ENCODE results near the gene PPP6R2.

Gene PPP6R2

GRCh38 chr22:50308986-50309600, 34.0 kb upstream of the PPP6R2 start:
- no peak overlapping the region for H3K4me3 ChIP-seq (ENCODE audit: low read depth, low read length)
- no peak for DNase-seq (ENCODE audit: low read depth, low spot score)
- ChIA-PET POLR2A (interaction anchor here (0.7 to 1.2 kb wide), 3 partner anchors 15 to 19 kb away, joined by 3 to 5 read pairs (median 4); no protein-coding TSS in a partner anchor), CTCF (interaction anchor here (0.8 to 2.7 kb wide), 6 partner anchors 15 to 34 kb away, joined by 3 to 13 read pairs (median 4); no protein-coding TSS in a partner anchor)
- TF ChIP-seq, protein P1, sequence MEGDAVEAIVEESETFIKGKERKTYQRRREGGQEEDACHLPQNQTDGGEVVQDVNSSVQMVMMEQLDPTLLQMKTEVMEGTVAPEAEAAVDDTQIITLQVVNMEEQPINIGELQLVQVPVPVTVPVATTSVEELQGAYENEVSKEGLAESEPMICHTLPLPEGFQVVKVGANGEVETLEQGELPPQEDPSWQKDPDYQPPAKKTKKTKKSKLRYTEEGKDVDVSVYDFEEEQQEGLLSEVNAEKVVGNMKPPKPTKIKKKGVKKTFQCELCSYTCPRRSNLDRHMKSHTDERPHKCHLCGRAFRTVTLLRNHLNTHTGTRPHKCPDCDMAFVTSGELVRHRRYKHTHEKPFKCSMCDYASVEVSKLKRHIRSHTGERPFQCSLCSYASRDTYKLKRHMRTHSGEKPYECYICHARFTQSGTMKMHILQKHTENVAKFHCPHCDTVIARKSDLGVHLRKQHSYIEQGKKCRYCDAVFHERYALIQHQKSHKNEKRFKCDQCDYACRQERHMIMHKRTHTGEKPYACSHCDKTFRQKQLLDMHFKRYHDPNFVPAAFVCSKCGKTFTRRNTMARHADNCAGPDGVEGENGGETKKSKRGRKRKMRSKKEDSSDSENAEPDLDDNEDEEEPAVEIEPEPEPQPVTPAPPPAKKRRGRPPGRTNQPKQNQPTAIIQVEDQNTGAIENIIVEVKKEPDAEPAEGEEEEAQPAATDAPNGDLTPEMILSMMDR (IDR thresholded peaks at IDR 0.05; ENCODE audit: insufficient read depth, low read length, missing control alignments), result no peak

GRCh38 chr22:50309601-50309991, 33.5 kb upstream of the PPP6R2 start:
- TF ChIP-seq, protein P1 (IDR thresholded peaks at IDR 0.05; ENCODE audit: insufficient read depth, low read length, missing control alignments), result no peak
- DNase-seq (ENCODE audit: low read depth, low spot score), result no peak
- CTCF ChIA-PET, result interaction anchor here (1.0 to 1.8 kb wide), 4 partner anchors 14 to 34 kb away, joined by 3 to 6 read pairs (median 4); no protein-coding TSS in a partner anchor
- POLR2A ChIA-PET, result interaction anchor here (0.7 to 1.2 kb wide), 3 partner anchors 14 to 19 kb away, joined by 3 to 5 read pairs (median 4); no protein-coding TSS in a partner anchor
- H3K4me3 ChIP-seq (ENCODE audit: low read depth, low read length), result no peak overlapping the region

DNA sequence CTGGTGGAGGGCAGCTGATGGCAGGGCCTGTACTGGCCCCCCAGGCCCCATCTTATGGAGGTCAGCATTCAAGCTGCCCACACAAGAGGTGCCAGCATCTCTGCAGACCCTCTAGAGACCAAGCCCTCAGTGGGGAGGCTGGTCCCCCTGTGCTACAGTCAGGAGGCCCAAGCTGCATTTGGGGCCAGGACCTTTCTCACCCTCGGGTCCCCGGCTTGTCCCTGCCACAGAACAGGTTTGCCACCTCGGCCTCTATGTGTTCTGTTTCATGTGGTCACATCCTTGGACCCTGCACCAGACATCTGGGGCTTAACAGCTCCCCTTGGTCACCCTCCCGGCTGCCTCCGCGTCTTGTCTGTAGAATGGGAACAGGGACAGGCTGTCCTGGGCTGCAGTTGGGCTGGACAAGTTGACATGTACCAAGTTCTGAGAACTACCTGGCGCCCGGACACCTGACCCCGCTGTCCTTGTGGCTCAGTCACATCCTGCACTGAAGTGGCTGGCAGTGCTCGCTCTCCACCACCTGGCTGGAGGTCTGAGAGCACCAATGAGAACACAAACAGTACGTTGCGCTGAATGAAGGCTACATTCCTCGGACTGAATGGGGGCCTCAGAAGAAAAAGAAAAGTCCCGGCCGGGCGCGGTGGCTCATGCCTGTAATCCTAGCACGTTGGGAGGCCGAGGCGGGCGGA, 33.0 kb upstream of the PPP6R2 start:
- ChIA-PET CTCF (interaction anchor here (1.0 to 1.8 kb wide), 3 partner anchors 14 to 34 kb away, joined by 3 to 6 read pairs (median 5); no protein-coding TSS in a partner anchor), POLR2A (interaction anchor here (0.7 to 1.2 kb wide), 2 partner anchors 13 to 16 kb away, joined by 4 to 5 read pairs; no protein-coding TSS in a partner anchor)
- TF ChIP-seq, protein P1 (IDR thresholded peaks at IDR 0.05; ENCODE audit: insufficient read depth, low read length, missing control alignments), result no peak
- no peak for DNase-seq (ENCODE audit: low read depth, low spot score)
- H3K4me3 ChIP-seq (ENCODE audit: low read depth, low read length), result no peak overlapping the region

DNA sequence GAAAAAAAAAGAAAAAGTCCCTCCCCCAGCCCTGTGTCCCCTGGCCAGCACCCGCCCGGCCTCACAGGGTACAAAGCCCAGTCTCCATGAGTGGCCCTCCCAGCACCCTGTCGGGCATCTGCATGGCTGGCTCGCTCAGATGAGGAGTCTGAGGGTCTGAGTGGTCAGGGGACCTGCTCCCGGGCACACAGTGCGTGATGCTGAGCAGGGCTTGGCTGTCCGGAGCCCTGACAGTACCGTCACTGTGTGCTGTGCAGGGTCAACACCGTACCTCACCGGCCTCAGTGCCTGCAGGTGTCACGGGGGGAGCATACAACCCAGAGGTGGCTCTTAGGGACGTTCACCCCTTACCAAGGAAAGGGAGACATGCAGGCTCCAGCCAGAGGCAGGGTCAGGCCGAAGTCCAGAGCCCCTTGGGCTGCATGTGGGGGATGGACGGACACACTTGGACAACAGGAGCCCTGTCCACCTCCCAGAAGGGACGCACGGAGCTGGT, 32.1 kb upstream of the PPP6R2 start:
- no peak for DNase-seq (ENCODE audit: low read depth, low spot score)
- CTCF ChIA-PET, result no interaction called here
- POLR2A ChIA-PET, result no interaction called here
- TF ChIP-seq, protein P1 (IDR thresholded peaks at IDR 0.05; ENCODE audit: insufficient read depth, low read length, missing control alignments), result no peak
- no peak overlapping the region for H3K4me3 ChIP-seq (ENCODE audit: low read depth, low read length)

DNA sequence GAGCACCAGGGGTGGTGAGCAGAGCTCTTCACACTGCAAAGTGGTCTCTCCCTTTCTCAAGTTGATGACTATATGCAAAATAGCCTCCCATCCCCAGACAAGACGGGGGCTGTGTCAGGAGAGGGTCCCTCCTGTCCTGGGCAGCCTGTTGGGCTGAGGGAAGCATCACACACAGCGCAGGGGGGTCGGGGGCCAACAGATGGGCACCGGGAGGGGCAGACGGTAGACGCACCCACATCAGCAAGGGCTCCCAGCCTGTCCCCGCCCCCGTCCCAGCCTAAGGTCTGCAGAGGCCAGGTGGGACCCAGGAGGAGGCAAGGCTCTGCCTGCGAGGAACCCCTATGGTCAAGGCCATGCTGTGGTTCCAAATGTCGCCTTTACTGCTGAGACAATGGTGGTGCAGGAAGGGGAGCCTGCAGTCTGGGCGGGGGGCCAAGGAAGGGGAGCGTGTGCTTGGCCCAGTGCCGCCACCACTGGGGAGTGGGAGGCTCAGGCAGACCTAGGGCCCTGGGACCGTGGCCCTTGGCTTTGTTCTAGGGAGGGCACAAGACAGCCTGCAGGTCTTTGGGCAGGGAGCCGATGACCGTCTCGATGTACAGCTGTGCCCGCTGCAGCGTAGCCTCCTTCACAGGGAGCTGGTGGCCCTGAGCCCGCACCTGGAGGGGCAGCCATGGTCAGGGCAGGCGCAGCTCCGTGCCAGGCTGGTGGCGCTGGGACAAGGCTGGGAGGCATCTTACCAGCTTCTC, 31.3 kb upstream of the PPP6R2 start:
- ChIA-PET POLR2A (no interaction called here), CTCF (interaction anchor here (1.0 kb wide), 1 partner anchor 15 kb away, joined by 3 read pairs; no protein-coding TSS in a partner anchor)
- no peak overlapping the region for H3K4me3 ChIP-seq (ENCODE audit: low read depth, low read length)
- TF ChIP-seq, protein P1 (IDR thresholded peaks at IDR 0.05; ENCODE audit: insufficient read depth, low read length, missing control alignments), result no peak
- no peak for DNase-seq (ENCODE audit: low read depth, low spot score)

Data from AG04449 (cell line).